Neural cell (in vitro differentiated cells): Measurements from ENCODE around the gene IRF7. TPM values are rescaled to one million over a fixed set of nuclear protein-coding genes. Genes with fewer than 3 reads are reported as not detected.

Experiments used
- H2AFZ ChIP-seq: fragments of 200-600, 300-800 bp; sonication (generic), shearing (Covaris generic); 2 replicates; pipeline ENCODE4 v1.6.0; 2014; ENCODE audit warnings: low read depth, mild to moderate bottlenecking, antibody characterized with exemption, low read length, moderate library complexity
- H3F3A ChIP-seq: fragments of 200-600 bp; shearing (Covaris generic); 2 replicates; pipeline ENCODE4 v1.6.1; 2016; ENCODE audit warnings: mild to moderate bottlenecking, moderate library complexity, mixed read lengths, antibody characterized with exemption, low read length; ENCODE audit not compliant: insufficient read depth, poor library complexity, severe bottlenecking
- H3K27ac ChIP-seq: fragments of 200-600, 300-800 bp; sonication (generic), shearing (Covaris generic); 2 replicates; pipeline ENCODE4 v1.5.1; 2014; ENCODE audit warnings: mild to moderate bottlenecking, low read length, moderate library complexity
- H3K27me3 ChIP-seq: fragments of 300-800, 200-600 bp; sonication (generic), shearing (Covaris generic); 2 replicates; pipeline ENCODE4 v1.6.0; 2014; ENCODE audit warnings: mild to moderate bottlenecking, low read depth, low read length, moderate library complexity; ENCODE audit not compliant: insufficient read depth
- H3K36me3 ChIP-seq: fragments of 300-800, 200-600 bp; sonication (generic), shearing (Covaris generic); 2 replicates; pipeline ENCODE4 v1.5.1; 2014; ENCODE audit warnings: mild to moderate bottlenecking, antibody characterized with exemption, low read length, moderate library complexity; ENCODE audit not compliant: insufficient read depth
- H3K4me2 ChIP-seq: fragments of 300-800, 200-600 bp; sonication (generic), shearing (Covaris generic); 2 replicates; pipeline ENCODE4 v1.6.0; 2014; ENCODE audit warnings: mild to moderate bottlenecking, low read length
- H3K4me3 ChIP-seq: fragments of 300-800, 200-600 bp; sonication (generic), shearing (Covaris generic); 2 replicates; pipeline ENCODE4 v1.5.1; 2014; ENCODE audit warnings: mild to moderate bottlenecking, low read length, moderate library complexity
- H3K79me2 ChIP-seq: fragments of 200-600 bp; shearing (Covaris generic); replicated peaks from 2 replicates; pipeline ENCODE4 v1.6.0; 2014; ENCODE audit warnings: mild to moderate bottlenecking, low read length, moderate library complexity; ENCODE audit not compliant: insufficient read depth
- H3K9ac ChIP-seq: fragments of 300-800, 200-600 bp; sonication (generic), shearing (Covaris generic); 2 replicates; pipeline ENCODE4 v1.6.1; 2016; ENCODE audit warnings: mild to moderate bottlenecking, low read length, mixed read lengths
- H3K9me2 ChIP-seq: fragments of 200-600 bp; shearing (Covaris generic); 2 replicates; pipeline ENCODE4 v1.6.1; 2016; ENCODE audit warnings: mild to moderate bottlenecking, low read length, mixed read lengths; ENCODE audit not compliant: insufficient read depth
- H3K9me3 ChIP-seq: fragments of 200-600, 300-800 bp; sonication (generic), shearing (Covaris generic); 2 replicates; pipeline ENCODE4 v1.6.1; 2016; ENCODE audit warnings: mild to moderate bottlenecking, mixed run types, low read length, moderate library complexity, mixed read lengths
- H4K20me1 ChIP-seq: fragments of 200-600 bp; shearing (Covaris generic); 2 replicates; pipeline ENCODE4 v1.6.1; 2016; ENCODE audit warnings: mild to moderate bottlenecking, mixed run types; ENCODE audit not compliant: insufficient read depth
- EP300 ChIP-seq: fragments of 450-650 bp; conservative IDR thresholded peaks from 2 replicates; pipeline ENCODE4 v1.6.1; 2014; ENCODE audit warnings: antibody characterized with exemption, mild to moderate bottlenecking, moderate library complexity; ENCODE audit not compliant: poor library complexity, severe bottlenecking
- EZH2 ChIP-seq: fragments of 200-600, 300-800 bp; shearing (Covaris generic), sonication (generic); IDR thresholded peaks from 2 replicates; pipeline ENCODE4 v1.6.1; 2014; ENCODE audit warnings: antibody characterized with exemption, low read length, borderline replicate concordance, mild to moderate bottlenecking; ENCODE audit not compliant: insufficient read depth, poor library complexity, severe bottlenecking
- MXI1 ChIP-seq: fragments of 450-650 bp; conservative IDR thresholded peaks from 2 replicates; pipeline ENCODE4 v1.6.1; 2014; ENCODE audit warnings: antibody characterized with exemption, mild to moderate bottlenecking; ENCODE audit not compliant: poor library complexity, severe bottlenecking
- POLR2AphosphoS5 ChIP-seq: IDR thresholded peaks from 2 replicates; pipeline ENCODE4 v1.6.1; 2012
- RAD21 ChIP-seq: fragments of 450-650 bp; conservative IDR thresholded peaks from 2 replicates; pipeline ENCODE4 v1.6.1; 2014; ENCODE audit warnings: antibody characterized with exemption, mild to moderate bottlenecking, moderate library complexity
- SMC3 ChIP-seq: fragments of 450-650 bp; conservative IDR thresholded peaks from 2 replicates; pipeline ENCODE4 v1.6.1; 2014; ENCODE audit warnings: antibody characterized with exemption, mild to moderate bottlenecking, moderate library complexity; ENCODE audit not compliant: poor library complexity
- TAF1 ChIP-seq: IDR thresholded peaks from 2 replicates; pipeline ENCODE4 v1.6.1; 2012; ENCODE audit warnings: low read depth
- polyA plus RNA-seq: library from polyadenylated mRNA; depleted of rRNA; stranded (reverse); fragments of >200 nt; gene quantifications from 2 replicates; pipeline ENCODE4 v1.2.3, GENCODE V29; 2014
- TF ChIP-seq, protein P1 (sequence below): fragments of 450-650 bp; IDR thresholded peaks from 2 replicates; pipeline ENCODE4 v1.5.1; 2014; ENCODE audit warnings: antibody characterized with exemption, mild to moderate bottlenecking, moderate library complexity; ENCODE audit not compliant: poor library complexity, severe bottlenecking
- TF ChIP-seq, protein P2 (sequence below): IDR thresholded peaks from 2 replicates; pipeline ENCODE4 v1.6.1; 2012; ENCODE audit warnings: borderline replicate concordance

The IRF7 gene
- polyA plus RNA-seq, 1 donor from 2014 or later: 1.1 TPM

DNA sequence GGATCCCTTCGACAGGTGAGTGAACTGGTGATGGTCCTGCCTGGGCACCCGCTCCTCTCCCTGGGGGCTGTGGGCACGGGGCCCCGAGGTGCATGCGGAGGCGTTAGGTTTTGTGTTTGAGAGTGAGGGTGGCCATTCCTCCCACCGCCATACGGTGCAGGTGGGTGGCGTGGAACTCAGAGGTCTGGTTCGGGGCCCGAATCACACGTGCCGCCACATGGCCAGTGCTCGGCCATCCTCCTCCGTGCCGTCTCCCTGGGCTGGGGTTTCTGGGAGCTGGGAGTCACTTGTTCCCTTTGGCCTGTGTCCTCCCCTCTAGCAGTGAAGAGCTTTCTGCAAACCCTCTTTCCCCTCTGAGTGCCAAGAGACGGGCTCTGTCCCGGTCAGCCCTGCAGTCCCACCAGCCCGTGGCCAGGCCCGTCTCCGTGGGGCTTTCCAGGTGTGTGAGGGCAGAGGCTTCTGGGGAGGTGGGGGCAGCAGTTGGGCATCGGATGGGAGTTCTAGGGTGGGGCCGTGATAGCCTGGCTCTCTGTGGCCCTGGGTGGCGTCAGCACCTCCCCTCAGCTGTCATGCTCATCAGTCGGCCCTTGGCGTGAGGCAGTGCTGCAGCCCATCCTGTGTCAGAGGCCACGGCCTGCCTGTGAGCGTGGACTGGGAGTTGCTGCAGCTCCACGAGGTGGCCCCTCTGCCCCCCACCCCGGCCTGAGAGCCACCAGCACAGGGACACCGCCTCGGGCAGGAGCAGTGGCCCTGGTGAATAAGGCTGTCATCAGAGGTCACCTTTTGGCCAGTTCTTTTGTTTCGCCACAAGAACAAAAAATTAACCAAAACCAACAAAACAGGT, 10.2 kb downstream of the IRF7 start:
- Histone ChIP-seq H3F3A (no peaks in the 10 kb centered on the region), H4K20me1 (no peaks in the 10 kb centered on the region), H3K27ac (no peak overlapping the region), H3K4me2 (no peak overlapping the region), H3K27me3 (no peaks in the 10 kb centered on the region), H2AFZ (no peak overlapping the region), H3K9me2 (no peaks in the 10 kb centered on the region), H3K79me2 (no peaks in the 10 kb centered on the region), H3K36me3 (no peaks in the 10 kb centered on the region), H3K9ac (no peak overlapping the region), H3K4me3 (no peak overlapping the region), H3K9me3 (no peaks in the 10 kb centered on the region)
- TF ChIP-seq TAF1 (no peak), RAD21 (no peak), SMC3 (no peak), POLR2AphosphoS5 (no peak), MXI1 (no peak), EP300 (no peak), EZH2 (no peak)
- TF ChIP-seq, protein P1, sequence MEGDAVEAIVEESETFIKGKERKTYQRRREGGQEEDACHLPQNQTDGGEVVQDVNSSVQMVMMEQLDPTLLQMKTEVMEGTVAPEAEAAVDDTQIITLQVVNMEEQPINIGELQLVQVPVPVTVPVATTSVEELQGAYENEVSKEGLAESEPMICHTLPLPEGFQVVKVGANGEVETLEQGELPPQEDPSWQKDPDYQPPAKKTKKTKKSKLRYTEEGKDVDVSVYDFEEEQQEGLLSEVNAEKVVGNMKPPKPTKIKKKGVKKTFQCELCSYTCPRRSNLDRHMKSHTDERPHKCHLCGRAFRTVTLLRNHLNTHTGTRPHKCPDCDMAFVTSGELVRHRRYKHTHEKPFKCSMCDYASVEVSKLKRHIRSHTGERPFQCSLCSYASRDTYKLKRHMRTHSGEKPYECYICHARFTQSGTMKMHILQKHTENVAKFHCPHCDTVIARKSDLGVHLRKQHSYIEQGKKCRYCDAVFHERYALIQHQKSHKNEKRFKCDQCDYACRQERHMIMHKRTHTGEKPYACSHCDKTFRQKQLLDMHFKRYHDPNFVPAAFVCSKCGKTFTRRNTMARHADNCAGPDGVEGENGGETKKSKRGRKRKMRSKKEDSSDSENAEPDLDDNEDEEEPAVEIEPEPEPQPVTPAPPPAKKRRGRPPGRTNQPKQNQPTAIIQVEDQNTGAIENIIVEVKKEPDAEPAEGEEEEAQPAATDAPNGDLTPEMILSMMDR: no peak
- TF ChIP-seq, protein P2, sequence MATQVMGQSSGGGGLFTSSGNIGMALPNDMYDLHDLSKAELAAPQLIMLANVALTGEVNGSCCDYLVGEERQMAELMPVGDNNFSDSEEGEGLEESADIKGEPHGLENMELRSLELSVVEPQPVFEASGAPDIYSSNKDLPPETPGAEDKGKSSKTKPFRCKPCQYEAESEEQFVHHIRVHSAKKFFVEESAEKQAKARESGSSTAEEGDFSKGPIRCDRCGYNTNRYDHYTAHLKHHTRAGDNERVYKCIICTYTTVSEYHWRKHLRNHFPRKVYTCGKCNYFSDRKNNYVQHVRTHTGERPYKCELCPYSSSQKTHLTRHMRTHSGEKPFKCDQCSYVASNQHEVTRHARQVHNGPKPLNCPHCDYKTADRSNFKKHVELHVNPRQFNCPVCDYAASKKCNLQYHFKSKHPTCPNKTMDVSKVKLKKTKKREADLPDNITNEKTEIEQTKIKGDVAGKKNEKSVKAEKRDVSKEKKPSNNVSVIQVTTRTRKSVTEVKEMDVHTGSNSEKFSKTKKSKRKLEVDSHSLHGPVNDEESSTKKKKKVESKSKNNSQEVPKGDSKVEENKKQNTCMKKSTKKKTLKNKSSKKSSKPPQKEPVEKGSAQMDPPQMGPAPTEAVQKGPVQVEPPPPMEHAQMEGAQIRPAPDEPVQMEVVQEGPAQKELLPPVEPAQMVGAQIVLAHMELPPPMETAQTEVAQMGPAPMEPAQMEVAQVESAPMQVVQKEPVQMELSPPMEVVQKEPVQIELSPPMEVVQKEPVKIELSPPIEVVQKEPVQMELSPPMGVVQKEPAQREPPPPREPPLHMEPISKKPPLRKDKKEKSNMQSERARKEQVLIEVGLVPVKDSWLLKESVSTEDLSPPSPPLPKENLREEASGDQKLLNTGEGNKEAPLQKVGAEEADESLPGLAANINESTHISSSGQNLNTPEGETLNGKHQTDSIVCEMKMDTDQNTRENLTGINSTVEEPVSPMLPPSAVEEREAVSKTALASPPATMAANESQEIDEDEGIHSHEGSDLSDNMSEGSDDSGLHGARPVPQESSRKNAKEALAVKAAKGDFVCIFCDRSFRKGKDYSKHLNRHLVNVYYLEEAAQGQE: no peak

DNA sequence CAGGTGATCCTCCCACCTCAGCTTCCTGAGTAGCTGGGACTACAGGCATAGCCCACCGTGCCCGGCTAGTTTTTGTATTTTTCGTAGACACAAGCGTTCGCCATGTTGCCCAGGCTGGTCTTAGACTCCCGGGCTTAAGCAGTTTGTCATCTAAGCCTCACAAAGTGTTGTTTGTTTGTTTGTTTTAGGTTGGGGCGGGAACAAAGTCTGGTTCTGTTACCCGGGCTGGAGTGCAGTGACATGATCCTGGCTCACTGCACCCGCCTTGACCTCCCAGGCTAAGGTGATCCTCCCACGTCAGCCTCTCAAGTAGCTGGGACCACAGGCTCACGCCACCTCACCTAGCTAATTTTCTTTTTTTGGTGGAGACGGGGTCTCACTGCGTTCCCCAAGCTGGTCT, 12.6 kb downstream of the IRF7 start:
- no peaks in the 10 kb centered on the region for H3K9me3 ChIP-seq
- TF ChIP-seq TAF1 (no peak), EZH2 (no peak), EP300 (no peak), SMC3 (no peak), RAD21 (no peak), POLR2AphosphoS5 (no peak), MXI1 (no peak)
- TF ChIP-seq, protein P2: no peak
- TF ChIP-seq, protein P1: no peak
- no peaks in the 10 kb centered on the region for H3K79me2 ChIP-seq
- no peaks in the 10 kb centered on the region for H3K27me3 ChIP-seq
- H3K4me2 ChIP-seq: no peak overlapping the region
- H3K36me3 ChIP-seq: no peaks in the 10 kb centered on the region
- H3F3A ChIP-seq: no peaks in the 10 kb centered on the region
- H3K9me2 ChIP-seq: no peaks in the 10 kb centered on the region
- H3K4me3 ChIP-seq: no peak overlapping the region
- no peak overlapping the region for H2AFZ ChIP-seq
- H3K9ac ChIP-seq: no peak overlapping the region
- no peaks in the 10 kb centered on the region for H4K20me1 ChIP-seq
- H3K27ac ChIP-seq: no peak overlapping the region
